ENCODE measurements around the gene LGALS13.

The LGALS13 gene

GRCh38 chr19:39596911-39597310 lies 5.4 kb upstream of the LGALS13 start:
- no peak for DNase-seq

GRCh38 chr19:39599116-39599515 lies 3.2 kb upstream of the LGALS13 start:
- no peak for ATAC-seq (ENCODE audit: insufficient read depth, low read depth)
- peak; percentile 66 for DNase-seq
- no peak overlapping the region for H2AFZ ChIP-seq (ENCODE audit: low read depth, low read length)
- TF ChIP-seq EZH2 (IDR thresholded peaks at IDR 0.05; ENCODE audit: borderline replicate concordance, low read depth, low read length, severe bottlenecking), result no peak
- TF ChIP-seq CTCF (IDR thresholded peaks at IDR 0.05; ENCODE audit: borderline replicate concordance, extremely low read depth, low read length, poor library complexity, severe bottlenecking), result no peak
- no peaks in the 10 kb centered on the region for H4K20me1 ChIP-seq (ENCODE audit: insufficient read depth, low read length)
- no peak overlapping the region for H3K4me2 ChIP-seq (ENCODE audit: insufficient read depth, low read length)
- no peaks in the 10 kb centered on the region for H3K79me2 ChIP-seq (ENCODE audit: insufficient read depth, low read length)
- no peak overlapping the region for H3K4me3 ChIP-seq (ENCODE audit: low read depth in 1 of 2, low read length in 2 of 2)
- no peak overlapping the region for H3K27ac ChIP-seq (ENCODE audit: low read length)
- H3K9ac ChIP-seq (ENCODE audit: low read depth, low read length), result no peak overlapping the region
- H3K36me3 ChIP-seq (ENCODE audit: insufficient read depth, low read length), result no peaks in the 10 kb centered on the region
- no peaks in the 10 kb centered on the region for H3K4me1 ChIP-seq (ENCODE audit: insufficient read depth, low read length)
- no peaks in the 10 kb centered on the region for H3K9me3 ChIP-seq (ENCODE audit: insufficient read depth, low read length, severe bottlenecking)
- no peaks in the 10 kb centered on the region for H3K27me3 ChIP-seq (ENCODE audit: insufficient read depth, low read length, poor library complexity)

More at GRCh38 chr19:39596911-39597310, 5.4 kb upstream of the LGALS13 start:
- no peak overlapping the region for H3K4me2 ChIP-seq (ENCODE audit: insufficient read depth, low read length)
- H3K79me2 ChIP-seq (ENCODE audit: insufficient read depth, low read length), result no peaks in the 10 kb centered on the region
- H3K36me3 ChIP-seq (ENCODE audit: insufficient read depth, low read length), result no peaks in the 10 kb centered on the region
- H3K27me3 ChIP-seq (ENCODE audit: insufficient read depth, low read length, poor library complexity), result no peaks in the 10 kb centered on the region
- no peak overlapping the region for H2AFZ ChIP-seq (ENCODE audit: low read depth, low read length)
- no peak for ATAC-seq (ENCODE audit: insufficient read depth, low read depth)
- H3K4me3 ChIP-seq (ENCODE audit: low read depth in 1 of 2, low read length in 2 of 2), result no peak overlapping the region
- no peaks in the 10 kb centered on the region for H3K9me3 ChIP-seq (ENCODE audit: insufficient read depth, low read length, severe bottlenecking)
- no peak overlapping the region for H3K27ac ChIP-seq (ENCODE audit: low read length)
- H3K9ac ChIP-seq (ENCODE audit: low read depth, low read length), result no peak overlapping the region
- no peaks in the 10 kb centered on the region for H3K4me1 ChIP-seq (ENCODE audit: insufficient read depth, low read length)
- no peaks in the 10 kb centered on the region for H4K20me1 ChIP-seq (ENCODE audit: insufficient read depth, low read length)
- TF ChIP-seq EZH2 (IDR thresholded peaks at IDR 0.05; ENCODE audit: borderline replicate concordance, low read depth, low read length, severe bottlenecking) (no peak), CTCF (IDR thresholded peaks at IDR 0.05; ENCODE audit: borderline replicate concordance, extremely low read depth, low read length, poor library complexity, severe bottlenecking) (no peak)

GRCh38 chr19:39603825-39604224 lies 1.5 kb downstream of the LGALS13 start:
- H3K9ac ChIP-seq (ENCODE audit: low read depth, low read length), result no peak overlapping the region
- no peak for DNase-seq
- H3K4me1 ChIP-seq (ENCODE audit: insufficient read depth, low read length), result no peaks in the 10 kb centered on the region
- no peaks in the 10 kb centered on the region for H3K9me3 ChIP-seq (ENCODE audit: insufficient read depth, low read length, severe bottlenecking)
- no peaks in the 10 kb centered on the region for H3K79me2 ChIP-seq (ENCODE audit: insufficient read depth, low read length)
- no peak overlapping the region for H3K4me3 ChIP-seq (ENCODE audit: low read depth in 1 of 2, low read length in 2 of 2)
- no peaks in the 10 kb centered on the region for H4K20me1 ChIP-seq (ENCODE audit: insufficient read depth, low read length)
- no peaks in the 10 kb centered on the region for H3K27me3 ChIP-seq (ENCODE audit: insufficient read depth, low read length, poor library complexity)
- no peak overlapping the region for H2AFZ ChIP-seq (ENCODE audit: low read depth, low read length)
- TF ChIP-seq EZH2 (IDR thresholded peaks at IDR 0.05; ENCODE audit: borderline replicate concordance, low read depth, low read length, severe bottlenecking), result no peak
- ATAC-seq (ENCODE audit: insufficient read depth, low read depth), result no peak
- H3K4me2 ChIP-seq (ENCODE audit: insufficient read depth, low read length), result no peak overlapping the region
- H3K27ac ChIP-seq (ENCODE audit: low read length), result no peak overlapping the region
- H3K36me3 ChIP-seq (ENCODE audit: insufficient read depth, low read length), result no peaks in the 10 kb centered on the region

DNA sequence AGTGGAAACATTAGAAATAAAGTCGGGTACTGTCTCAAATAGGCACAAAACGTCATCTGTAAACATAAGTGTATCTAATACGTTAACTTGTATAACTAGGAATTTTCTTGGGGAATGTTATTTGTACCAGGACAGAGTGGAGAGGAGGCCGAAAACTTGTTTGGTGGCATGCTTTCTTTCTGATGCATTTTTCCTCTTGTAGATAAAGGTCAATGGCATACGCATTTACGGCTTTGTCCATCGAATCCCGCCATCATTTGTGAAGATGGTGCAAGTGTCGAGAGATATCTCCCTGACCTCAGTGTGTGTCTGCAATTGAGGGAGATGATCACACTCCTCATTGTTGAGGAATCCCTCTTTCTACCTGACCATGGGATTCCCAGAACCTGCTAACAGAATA lies 4.7 kb downstream of the LGALS13 start:
- no peaks in the 10 kb centered on the region for H3K36me3 ChIP-seq (ENCODE audit: insufficient read depth, low read length)
- TF ChIP-seq CTCF (IDR thresholded peaks at IDR 0.05; ENCODE audit: borderline replicate concordance, extremely low read depth, low read length, poor library complexity, severe bottlenecking), result no peak
- no peak for TF ChIP-seq EZH2 (IDR thresholded peaks at IDR 0.05; ENCODE audit: borderline replicate concordance, low read depth, low read length, severe bottlenecking)
- no peak overlapping the region for H2AFZ ChIP-seq (ENCODE audit: low read depth, low read length)
- no peak for ATAC-seq (ENCODE audit: insufficient read depth, low read depth)
- no peaks in the 10 kb centered on the region for H3K4me1 ChIP-seq (ENCODE audit: insufficient read depth, low read length)
- no peak overlapping the region for H3K9ac ChIP-seq (ENCODE audit: low read depth, low read length)
- no peak overlapping the region for H3K4me3 ChIP-seq (ENCODE audit: low read depth in 1 of 2, low read length in 2 of 2)
- no peak overlapping the region for H3K4me2 ChIP-seq (ENCODE audit: insufficient read depth, low read length)
- H3K79me2 ChIP-seq (ENCODE audit: insufficient read depth, low read length), result no peaks in the 10 kb centered on the region
- DNase-seq, result no peak
- no peak overlapping the region for H3K27ac ChIP-seq (ENCODE audit: low read length)
- H3K9me3 ChIP-seq (ENCODE audit: insufficient read depth, low read length, severe bottlenecking), result no peaks in the 10 kb centered on the region
- no peaks in the 10 kb centered on the region for H3K27me3 ChIP-seq (ENCODE audit: insufficient read depth, low read length, poor library complexity)
- H4K20me1 ChIP-seq (ENCODE audit: insufficient read depth, low read length), result no peaks in the 10 kb centered on the region

All from DND-41 (cell line).